ENCODE measurements around the gene LAMA1.

LAMA1 gene

GRCh38 chr18:7141287-7141686, 23.7 kb upstream of the LAMA1 start:
- Histone ChIP-seq H3K9ac (ENCODE audit: low read depth, low read length) (no peak overlapping the region), H3K27ac (ENCODE audit: low read length) (no peak overlapping the region), H3K4me1 (ENCODE audit: insufficient read depth, low read length) (no peaks in the 10 kb centered on the region), H3K4me3 (ENCODE audit: low read length) (no peak overlapping the region), H3K27me3 (ENCODE audit: insufficient read depth, low read length) (no peaks in the 10 kb centered on the region), H3K36me3 (ENCODE audit: insufficient read depth, low read depth, low read length) (no peaks in the 10 kb centered on the region), H3K9me3 (ENCODE audit: insufficient read depth, low read depth, low read length) (no peaks in the 10 kb centered on the region)

DNA sequence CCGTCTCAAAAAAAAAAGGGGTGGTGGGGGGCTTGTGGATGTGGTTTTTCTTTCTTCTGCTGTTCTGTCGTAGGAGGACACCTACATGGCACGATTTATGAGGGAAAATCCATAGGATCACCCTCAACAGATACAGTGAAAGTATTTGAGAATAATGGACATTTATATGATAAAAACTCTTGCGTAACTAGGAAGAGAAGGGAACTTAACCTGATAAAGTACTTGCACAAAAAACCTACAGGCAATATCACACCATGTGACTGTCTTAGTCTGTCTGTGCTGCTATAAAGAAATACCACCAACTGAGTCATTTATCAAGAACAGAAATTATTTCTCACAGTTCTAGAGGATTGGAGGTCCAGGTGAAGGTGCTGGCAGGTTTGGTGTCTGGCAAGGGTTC, 21.8 kb upstream of the LAMA1 start:
- Histone ChIP-seq H3K9ac (ENCODE audit: low read depth, low read length) (no peak overlapping the region), H3K36me3 (ENCODE audit: insufficient read depth, low read depth, low read length) (no peaks in the 10 kb centered on the region), H3K4me1 (ENCODE audit: insufficient read depth, low read length) (no peaks in the 10 kb centered on the region), H3K27ac (ENCODE audit: low read length) (no peak overlapping the region), H3K27me3 (ENCODE audit: insufficient read depth, low read length) (no peaks in the 10 kb centered on the region), H3K4me3 (ENCODE audit: low read length) (no peak overlapping the region), H3K9me3 (ENCODE audit: insufficient read depth, low read depth, low read length) (no peaks in the 10 kb centered on the region)

DNA sequence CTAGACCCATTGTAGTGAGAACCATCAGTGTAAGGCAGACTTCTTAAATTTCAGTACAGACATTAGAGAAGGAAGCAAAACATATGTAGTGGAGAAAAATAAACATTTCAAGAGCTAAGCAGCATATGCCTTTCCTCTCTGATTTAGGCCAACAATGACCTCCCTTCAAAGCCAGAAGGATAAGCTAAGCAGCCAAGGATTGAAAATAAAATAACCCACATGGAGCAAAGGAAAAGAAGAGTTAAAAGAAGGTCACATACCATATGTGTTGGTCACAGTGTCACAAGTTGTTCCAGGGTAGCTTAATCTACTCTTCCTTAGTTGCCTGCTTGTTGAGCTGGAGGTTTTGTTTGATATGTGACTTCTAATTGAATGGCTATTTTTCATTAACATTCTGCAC, 15.6 kb upstream of the LAMA1 start:
- no peak overlapping the region for H3K27ac ChIP-seq (ENCODE audit: low read length)
- no peaks in the 10 kb centered on the region for H3K36me3 ChIP-seq (ENCODE audit: insufficient read depth, low read depth, low read length)
- no peaks in the 10 kb centered on the region for H3K27me3 ChIP-seq (ENCODE audit: insufficient read depth, low read length)

DNA sequence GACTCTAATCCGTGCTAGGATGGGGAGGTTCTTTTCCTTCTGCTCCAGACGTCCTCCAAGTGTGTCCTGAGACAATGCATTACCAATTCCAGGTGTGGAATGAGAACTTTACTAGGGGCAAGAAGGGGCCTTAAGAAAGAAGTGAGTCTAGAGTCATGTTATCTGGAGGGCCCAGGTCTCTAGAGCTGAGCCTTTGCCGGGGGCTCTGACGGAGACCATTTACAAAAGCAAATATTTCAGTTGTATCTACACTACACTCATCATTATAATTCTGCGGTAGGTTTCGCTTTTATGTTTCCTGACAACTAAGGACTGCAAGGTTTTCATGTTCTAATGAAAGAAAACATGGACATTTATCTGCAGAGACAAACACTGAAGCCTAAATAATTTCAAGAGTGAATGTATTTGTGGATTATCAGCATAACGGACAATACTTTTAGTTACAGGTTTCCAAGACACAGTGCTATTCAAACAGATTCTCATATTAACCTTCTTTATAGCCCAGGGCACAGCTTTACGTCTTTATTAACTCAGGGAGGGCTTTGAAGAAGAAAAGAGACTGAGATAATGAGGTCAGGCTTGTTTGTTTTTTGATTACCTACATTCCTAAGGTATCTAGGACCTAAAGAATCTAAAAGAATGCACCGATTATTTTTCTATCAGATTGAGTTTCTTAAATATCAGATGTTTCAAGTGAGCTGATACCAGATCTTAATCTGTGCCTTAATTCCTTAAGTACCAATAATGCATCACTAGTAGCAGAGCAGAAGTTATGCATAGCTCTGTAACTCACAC, 15.0 kb upstream of the LAMA1 start:
- H3K4me3 ChIP-seq (ENCODE audit: low read length): no peak overlapping the region
- no peak overlapping the region for H3K9ac ChIP-seq (ENCODE audit: low read depth, low read length)
- H3K9me3 ChIP-seq (ENCODE audit: insufficient read depth, low read depth, low read length): no peaks in the 10 kb centered on the region
- no peaks in the 10 kb centered on the region for H3K36me3 ChIP-seq (ENCODE audit: insufficient read depth, low read depth, low read length)
- no peaks in the 10 kb centered on the region for H3K4me1 ChIP-seq (ENCODE audit: insufficient read depth, low read length)
- no peak overlapping the region for H3K27ac ChIP-seq (ENCODE audit: low read length)
- no peaks in the 10 kb centered on the region for H3K27me3 ChIP-seq (ENCODE audit: insufficient read depth, low read length)

More for the DNA sequence above, 15.6 kb upstream of the LAMA1 start:
- H3K9me3 ChIP-seq (ENCODE audit: insufficient read depth, low read depth, low read length): no peaks in the 10 kb centered on the region
- no peak overlapping the region for H3K9ac ChIP-seq (ENCODE audit: low read depth, low read length)
- no peaks in the 10 kb centered on the region for H3K4me1 ChIP-seq (ENCODE audit: insufficient read depth, low read length)
- no peak overlapping the region for H3K4me3 ChIP-seq (ENCODE audit: low read length)

- Histone ChIP-seq H3K36me3 (ENCODE audit: insufficient read depth, low read depth, low read length) (no peaks in the 10 kb centered on the region), H3K9me3 (ENCODE audit: insufficient read depth, low read depth, low read length) (no peaks in the 10 kb centered on the region), H3K27ac (ENCODE audit: low read length) (no peak overlapping the region), H3K4me1 (ENCODE audit: insufficient read depth, low read length) (no peaks in the 10 kb centered on the region), H3K4me3 (ENCODE audit: low read length) (no peak overlapping the region), H3K9ac (ENCODE audit: low read depth, low read length) (no peak overlapping the region), H3K27me3 (ENCODE audit: insufficient read depth, low read length) (no peaks in the 10 kb centered on the region; the same call in 1 of the 2 replicates)
Measured at GRCh38 chr18:7122376-7122775, 4.8 kb upstream of the LAMA1 start.

GRCh38 chr18:7116792-7117389, 706 bp downstream of the LAMA1 start:
- peaks cover 5% of the 10 kb centered on the region for H3K4me1 ChIP-seq (ENCODE audit: insufficient read depth, low read length)
- H3K9me3 ChIP-seq (ENCODE audit: insufficient read depth, low read depth, low read length): no peaks in the 10 kb centered on the region
- H3K9ac ChIP-seq (ENCODE audit: low read depth, low read length): peak overlapping the region; percentile 61; the same call in 1 of the 2 replicates
- no peaks in the 10 kb centered on the region for H3K36me3 ChIP-seq (ENCODE audit: insufficient read depth, low read depth, low read length)
- peak overlapping the region; percentile 70 for H3K4me3 ChIP-seq (ENCODE audit: low read length)
- no peak overlapping the region for H3K27ac ChIP-seq (ENCODE audit: low read length)
- H3K27me3 ChIP-seq (ENCODE audit: insufficient read depth, low read length): peaks cover 12% of the 10 kb centered on the region

DNA sequence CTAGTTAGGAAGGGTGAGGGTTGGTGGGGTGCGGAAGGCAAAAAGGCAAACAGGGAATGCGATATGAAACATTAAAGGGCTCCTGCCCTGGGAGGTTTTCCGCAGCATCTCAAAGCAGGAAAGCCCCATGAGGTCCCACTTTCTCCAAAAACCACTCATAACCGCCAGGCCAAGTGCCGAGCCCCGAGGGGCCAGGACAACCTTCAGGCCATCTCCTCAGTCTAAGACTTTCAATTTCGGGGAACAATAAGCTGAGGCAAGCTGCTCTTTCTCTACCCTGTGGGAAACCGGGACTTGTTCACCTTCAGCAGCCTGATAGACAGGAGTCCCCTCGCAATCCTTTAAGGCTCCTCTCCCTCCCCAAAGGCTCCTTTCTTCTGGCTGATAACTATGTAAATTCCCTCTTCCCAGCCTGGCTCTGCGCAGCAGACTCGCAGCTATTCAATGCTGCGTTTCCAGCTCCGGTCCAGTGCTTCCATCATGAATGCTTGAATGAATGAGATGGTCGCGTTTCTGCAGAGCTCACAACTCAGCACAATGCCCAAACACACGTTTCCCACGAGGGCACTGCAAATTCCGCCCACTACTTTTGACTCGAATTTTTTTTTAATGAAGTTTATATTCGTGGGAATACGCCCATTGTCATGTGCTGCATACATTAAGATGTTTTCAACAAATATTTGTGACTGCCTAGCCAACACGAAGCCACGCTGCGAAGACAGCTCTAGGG, 1.4 kb downstream of the LAMA1 start:
- H3K4me3 ChIP-seq (ENCODE audit: low read length): peak overlapping the region; percentile 70

DNA sequence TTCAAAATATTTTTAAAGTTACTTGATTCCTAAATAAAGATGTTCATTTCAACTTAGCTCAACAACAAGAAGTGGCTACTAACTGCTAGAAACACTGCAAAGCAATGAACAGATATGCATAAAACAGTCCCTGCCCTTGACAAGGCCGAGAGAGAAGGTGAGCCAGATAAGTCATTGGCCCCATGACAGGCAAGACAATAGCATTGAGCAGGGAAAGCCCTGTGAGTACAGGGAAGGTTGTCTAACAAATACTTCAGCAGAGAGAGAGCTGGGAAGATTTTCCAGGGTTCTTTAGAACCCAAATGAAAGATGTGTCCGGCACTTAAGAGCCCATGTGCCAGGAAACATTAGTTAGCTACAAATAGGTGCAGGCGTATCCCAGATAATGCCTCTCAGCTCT, 4.7 kb downstream of the LAMA1 start:
- H3K9me3 ChIP-seq (ENCODE audit: insufficient read depth, low read depth, low read length): no peaks in the 10 kb centered on the region
- H3K36me3 ChIP-seq (ENCODE audit: insufficient read depth, low read depth, low read length): no peaks in the 10 kb centered on the region
- no peak overlapping the region for H3K9ac ChIP-seq (ENCODE audit: low read depth, low read length)
- peaks cover 12% of the 10 kb centered on the region for H3K27me3 ChIP-seq (ENCODE audit: insufficient read depth, low read length)
- H3K4me3 ChIP-seq (ENCODE audit: low read length): no peak overlapping the region
- no peak overlapping the region for H3K27ac ChIP-seq (ENCODE audit: low read length)
- peaks cover 8% of the 10 kb centered on the region for H3K4me1 ChIP-seq (ENCODE audit: insufficient read depth, low read length)

More for the DNA sequence above, 1.4 kb downstream of the LAMA1 start:
- no peaks in the 10 kb centered on the region for H3K36me3 ChIP-seq (ENCODE audit: insufficient read depth, low read depth, low read length)
- peaks cover 5% of the 10 kb centered on the region for H3K4me1 ChIP-seq (ENCODE audit: insufficient read depth, low read length)
- H3K27me3 ChIP-seq (ENCODE audit: insufficient read depth, low read length): peaks cover 12% of the 10 kb centered on the region
- no peaks in the 10 kb centered on the region for H3K9me3 ChIP-seq (ENCODE audit: insufficient read depth, low read depth, low read length)
- H3K27ac ChIP-seq (ENCODE audit: low read length): no peak overlapping the region
- peak overlapping the region; percentile 61; the same call in 1 of the 2 replicates for H3K9ac ChIP-seq (ENCODE audit: low read depth, low read length)

DNA sequence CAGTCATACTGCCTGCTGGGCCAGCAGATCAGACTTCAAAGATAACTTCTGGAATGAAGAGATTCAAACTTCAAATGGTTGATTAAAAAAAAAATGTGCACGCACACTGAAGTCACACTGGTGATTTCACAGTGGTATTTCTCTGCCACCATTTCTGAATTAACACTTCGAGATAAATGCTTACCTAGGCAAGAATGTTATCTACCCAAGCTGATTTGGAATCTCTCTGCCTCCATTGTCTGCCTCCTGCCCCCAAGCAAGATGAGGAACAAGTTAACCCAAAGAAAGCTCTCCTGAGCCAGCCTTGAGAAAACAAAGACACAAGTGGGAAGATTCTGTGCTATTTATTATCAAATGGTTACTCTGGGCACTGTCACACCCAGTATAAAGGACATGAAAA, 6.5 kb downstream of the LAMA1 start:
- Histone ChIP-seq H3K4me3 (ENCODE audit: low read length) (no peak overlapping the region), H3K9me3 (ENCODE audit: insufficient read depth, low read depth, low read length) (no peaks in the 10 kb centered on the region), H3K36me3 (ENCODE audit: insufficient read depth, low read depth, low read length) (no peaks in the 10 kb centered on the region), H3K4me1 (ENCODE audit: insufficient read depth, low read length) (peaks cover 8% of the 10 kb centered on the region), H3K27ac (ENCODE audit: low read length) (no peak overlapping the region), H3K9ac (ENCODE audit: low read depth, low read length) (no peak overlapping the region), H3K27me3 (ENCODE audit: insufficient read depth, low read length) (peaks cover 5% of the 10 kb centered on the region)

DNA sequence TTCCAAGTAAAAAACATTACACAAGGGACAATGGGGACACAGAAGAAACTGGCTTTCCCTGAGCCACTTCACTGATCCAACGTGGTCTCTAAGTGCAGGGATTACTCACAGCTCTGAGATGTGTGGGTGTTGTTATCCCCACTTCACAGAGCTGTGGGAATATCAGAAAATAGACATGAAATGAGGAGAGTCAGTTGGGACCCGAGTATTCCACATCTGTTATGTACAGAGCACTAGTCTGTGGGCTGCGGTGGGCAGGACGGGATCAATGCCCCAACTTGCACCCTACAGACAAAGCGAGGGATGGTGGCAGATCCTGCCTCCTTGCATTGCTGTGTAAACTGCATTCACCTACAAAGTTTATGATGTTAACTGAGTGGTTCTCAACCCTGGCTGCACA, 11.7 kb downstream of the LAMA1 start:
- Histone ChIP-seq H3K4me1 (ENCODE audit: insufficient read depth, low read length) (0 out of 2 replicates have a peak, but pooled peaks cover 3% of the 10 kb centered on the region), H3K36me3 (ENCODE audit: insufficient read depth, low read depth, low read length) (no peaks in the 10 kb centered on the region), H3K9me3 (ENCODE audit: insufficient read depth, low read depth, low read length) (no peaks in the 10 kb centered on the region)

GRCh38 chr18:7105268-7105667, 12.3 kb downstream of the LAMA1 start:
- no peak overlapping the region for H3K4me3 ChIP-seq (ENCODE audit: low read length)
- H3K9me3 ChIP-seq (ENCODE audit: insufficient read depth, low read depth, low read length): no peaks in the 10 kb centered on the region
- no peaks in the 10 kb centered on the region for H3K36me3 ChIP-seq (ENCODE audit: insufficient read depth, low read depth, low read length)
- 0 out of 2 replicates have a peak, but pooled peaks cover 3% of the 10 kb centered on the region for H3K4me1 ChIP-seq (ENCODE audit: insufficient read depth, low read length)
- H3K27ac ChIP-seq (ENCODE audit: low read length): no peak overlapping the region
- H3K27me3 ChIP-seq (ENCODE audit: insufficient read depth, low read length): no peaks in the 10 kb centered on the region
- no peak overlapping the region for H3K9ac ChIP-seq (ENCODE audit: low read depth, low read length)

More for the DNA sequence above, 11.7 kb downstream of the LAMA1 start:
- no peaks in the 10 kb centered on the region for H3K27me3 ChIP-seq (ENCODE audit: insufficient read depth, low read length)
- H3K27ac ChIP-seq (ENCODE audit: low read length): no peak overlapping the region
- no peak overlapping the region for H3K9ac ChIP-seq (ENCODE audit: low read depth, low read length)
- H3K4me3 ChIP-seq (ENCODE audit: low read length): no peak overlapping the region

All from iPS-20b (cell line).